Thymus (tissue), 11 donors: ENCODE data around the gene NOL4L. TPM values are rescaled to one million over a fixed set of nuclear protein-coding genes. Genes with fewer than 3 reads are reported as not detected.
"Not testable (repeated sequence)": the region's sequence is repeated elsewhere in the genome, so short reads cannot be mapped to it uniquely, and the experiment has no call there.

ENCODE experiments used
- DNase-seq, 9 donors: peaks; one replicate each; pipeline ENCODE4 v3.0.0-alpha.2; 2013; ENCODE audit warnings: low spot score in 9 of 9, low read depth in 6 of 9, missing footprints in 1 of 9
- H3K27ac ChIP-seq, 2 donors: one replicate each; pipeline ENCODE4 v1.5.1; 2013; ENCODE audit warnings: control low read depth in 1 of 2, low read depth in 1 of 2, low read length in 1 of 2, mild to moderate bottlenecking in 1 of 2, moderate library complexity in 1 of 2
- H3K27me3 ChIP-seq, 2 donors: one replicate each; pipeline ENCODE4 v1.5.1; 2013; ENCODE audit warnings: low read length in 1 of 2; ENCODE audit not compliant: control insufficient read depth in 2 of 2, insufficient read depth in 1 of 2
- H3K36me3 ChIP-seq, 2 donors: one replicate each; pipeline ENCODE4 v1.5.1; 2013; ENCODE audit warnings: low read length in 1 of 2, mild to moderate bottlenecking in 1 of 2, moderate library complexity in 1 of 2; ENCODE audit not compliant: control insufficient read depth in 2 of 2, insufficient read depth in 2 of 2
- H3K4me1 ChIP-seq, 2 donors: one replicate each; pipeline ENCODE4 v1.5.1; 2013; ENCODE audit warnings: low read length in 2 of 2; ENCODE audit not compliant: control insufficient read depth in 2 of 2, insufficient read depth in 2 of 2
- H3K4me3 ChIP-seq, 2 donors: one replicate each; pipeline ENCODE4 v1.5.1; 2013; ENCODE audit warnings: low read length in 2 of 2, control low read depth in 1 of 2, mild to moderate bottlenecking in 1 of 2
- H3K9me3 ChIP-seq, 2 donors: one replicate each; pipeline ENCODE4 v1.5.1; 2013; ENCODE audit warnings: low read length in 1 of 2, mild to moderate bottlenecking in 1 of 2; ENCODE audit not compliant: control insufficient read depth in 2 of 2, insufficient read depth in 1 of 2
- WGBS: extraction: QIAGEN DNeasy Blood & Tissue Kit; methylation state at CpG from one replicate; pipeline ENCODE4 v1.1.7; 2013; 5-methylcytosine and 5-hydroxymethylcytosine counted together
- polyA plus RNA-seq: library from polyadenylated mRNA; stranded (reverse); fragments of 200-250 nt; gene quantifications from one replicate; pipeline ENCODE4 v1.2.3, GENCODE V29; 2013
- total RNA-seq: library from RNA; stranded (reverse); fragments of 120-200 nt; gene quantifications from one replicate; pipeline ENCODE4 v1.2.4, GENCODE V29; 2013
- donor health status: healthy.

The NOL4L gene
- total and polyA plus RNA-seq, 2 donors: 12.4 to 14.1 TPM

- WGBS: 97% methylated on average over 11 of the region's 11 CpGs
- Histone ChIP-seq H3K9me3 (peaks cover 0 to 1% of the 10 kb centered on the region in 2 donors), H3K4me1 (peaks cover 0 to 10% of the 10 kb centered on the region in 2 donors), H3K36me3 (no peaks in the 10 kb centered on the region), H3K27ac (no peak overlapping the region), H3K4me3 (no peak overlapping the region), H3K27me3 (peaks cover 2 to 16% of the 10 kb centered on the region in 2 donors)
- DNase-seq: no peak
These were observed 17.1 kb upstream of the NOL4L start for GRCh38 chr20:32602273-32602672.

- Histone ChIP-seq H3K9me3 (peaks cover 0 to 1% of the 10 kb centered on the region in 2 donors), H3K27me3 (peaks cover 0 to 7% of the 10 kb centered on the region in 2 donors), H3K36me3 (no peaks in the 10 kb centered on the region), H3K4me3 (no peak overlapping the region), H3K4me1 (peaks cover 0 to 10% of the 10 kb centered on the region in 2 donors), H3K27ac (no peak overlapping the region)
- WGBS: 97% methylated on average over 7 of the region's 7 CpGs
- DNase-seq: no peak
These were observed 15.6 kb upstream of the NOL4L start for GRCh38 chr20:32600681-32601237.

DNA sequence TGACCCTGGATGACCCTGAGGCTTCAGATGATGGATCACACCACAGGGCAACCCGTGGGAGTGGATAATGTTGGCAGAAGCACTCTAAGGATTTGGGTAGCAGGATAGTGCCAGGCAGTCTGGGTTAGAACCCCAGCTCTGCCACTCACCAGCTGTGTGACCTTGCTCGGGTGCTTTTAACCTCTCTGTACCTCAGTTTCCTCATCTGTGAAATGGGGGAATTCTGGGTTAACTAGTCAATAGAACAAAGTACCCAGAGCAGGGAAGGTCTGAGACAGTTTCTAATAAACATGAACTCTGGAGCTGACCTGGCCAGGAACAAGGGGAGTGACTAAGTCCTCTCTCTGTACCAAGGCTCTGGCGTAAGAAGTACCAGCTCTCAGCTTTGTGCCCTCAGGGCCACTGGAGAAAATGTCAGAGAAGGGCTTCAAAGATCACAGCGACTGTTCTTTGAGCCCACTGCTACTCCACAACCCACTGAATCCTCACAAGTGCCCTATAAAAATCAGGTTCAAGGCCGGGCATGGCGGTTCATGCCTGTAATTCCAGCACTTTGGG, 14.7 kb upstream of the NOL4L start:
- 96% methylated on average over 6 of the region's 6 CpGs for WGBS
- Histone ChIP-seq H3K9me3 (peaks cover 0 to 1% of the 10 kb centered on the region in 2 donors), H3K27ac (no peak overlapping the region), H3K4me1 (peaks cover 0 to 4% of the 10 kb centered on the region in 2 donors), H3K27me3 (no peaks in the 10 kb centered on the region), H3K36me3 (no peaks in the 10 kb centered on the region), H3K4me3 (no peak overlapping the region)
- no peak for DNase-seq

DNA sequence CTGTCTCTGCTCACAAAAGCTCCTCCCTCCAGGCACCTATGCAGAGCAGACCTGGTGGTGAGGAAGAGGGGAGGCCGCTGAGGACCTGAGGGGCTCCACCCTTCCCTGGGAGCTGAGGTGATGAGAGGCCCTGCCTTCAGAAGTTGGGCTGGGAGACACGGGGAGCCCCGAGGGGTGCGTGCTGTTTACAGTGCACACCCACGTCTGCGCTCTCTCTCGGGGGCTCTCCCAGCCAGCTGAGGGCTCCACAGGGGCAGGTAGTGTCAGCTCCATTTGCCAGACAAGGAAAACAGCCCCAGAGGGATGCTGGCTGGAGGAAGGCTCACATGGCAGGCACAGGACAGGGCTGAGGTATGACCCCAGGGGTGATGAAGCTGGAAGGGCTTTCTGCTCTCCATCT, 13.5 kb upstream of the NOL4L start:
- WGBS: 95% methylated on average over 7 of the region's 7 CpGs

DNA sequence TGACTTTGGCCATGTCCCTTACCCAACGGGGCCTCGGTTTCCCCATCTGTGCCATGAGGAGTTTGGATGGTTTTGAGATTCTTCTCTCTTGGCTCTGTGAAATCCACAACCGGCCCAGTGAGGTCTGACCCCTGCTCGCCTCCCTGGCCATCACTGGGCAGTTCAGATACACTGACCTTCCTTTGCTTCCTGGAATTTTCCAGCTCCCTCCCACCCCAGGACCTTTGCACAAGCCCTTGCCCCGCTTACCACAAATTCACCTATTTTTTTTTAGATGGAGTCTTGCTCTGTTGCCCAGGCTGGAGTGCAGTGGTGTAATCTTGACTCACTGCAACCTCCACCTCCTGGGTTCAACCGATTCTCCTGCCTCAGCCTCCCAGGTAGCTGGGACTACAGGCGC, 12.6 kb upstream of the NOL4L start:
- DNase-seq: no peak
- Histone ChIP-seq H3K27ac (no peak overlapping the region), H3K4me1 (no peaks in the 10 kb centered on the region), H3K27me3 (no peaks in the 10 kb centered on the region), H3K4me3 (no peak overlapping the region), H3K9me3 (peaks cover 0 to 2% of the 10 kb centered on the region in 2 donors), H3K36me3 (no peaks in the 10 kb centered on the region)
- 86% methylated on average over 7 of the region's 7 CpGs for WGBS

More for the DNA sequence above, 13.5 kb upstream of the NOL4L start:
- Histone ChIP-seq H3K4me3 (no peak overlapping the region), H3K36me3 (no peaks in the 10 kb centered on the region), H3K27me3 (no peaks in the 10 kb centered on the region), H3K27ac (no peak overlapping the region), H3K4me1 (no peaks in the 10 kb centered on the region), H3K9me3 (peaks cover 0 to 2% of the 10 kb centered on the region in 2 donors)
- DNase-seq: no peak

- H3K9me3 ChIP-seq: peaks cover 0 to 1% of the 10 kb centered on the region in 2 donors
- no peaks in the 10 kb centered on the region for H3K36me3 ChIP-seq
- no peak overlapping the region for H3K4me3 ChIP-seq
- no peaks in the 10 kb centered on the region for H3K4me1 ChIP-seq
- no peaks in the 10 kb centered on the region for H3K27me3 ChIP-seq
- WGBS: 79% methylated on average over 2 of the region's 2 CpGs
- DNase-seq: no peak
- H3K27ac ChIP-seq: no peak overlapping the region
These were observed 11.6 kb upstream of the NOL4L start for GRCh38 chr20:32596681-32597252.

- no peak for DNase-seq
- WGBS: 97% methylated on average over 4 of the region's 4 CpGs
- Histone ChIP-seq H3K36me3 (no peaks in the 10 kb centered on the region), H3K27me3 (no peaks in the 10 kb centered on the region), H3K27ac (no peak overlapping the region), H3K9me3 (peaks cover 0 to 1% of the 10 kb centered on the region in 2 donors), H3K4me1 (no peaks in the 10 kb centered on the region), H3K4me3 (no peak overlapping the region)
These were observed 10.0 kb upstream of the NOL4L start for GRCh38 chr20:32595143-32595542.

GRCh38 chr20:32594669-32595068, 9.5 kb upstream of the NOL4L start:
- not testable (repeated sequence) for H3K4me1 ChIP-seq, H3K4me3 ChIP-seq, H3K9me3 ChIP-seq, H3K27ac ChIP-seq, DNase-seq, H3K36me3 ChIP-seq, H3K27me3 ChIP-seq
- 98% methylated on average over 5 of the region's 5 CpGs for WGBS

GRCh38 chr20:32594204-32594603, 9.1 kb upstream of the NOL4L start:
- Histone ChIP-seq H3K9me3 (peaks cover 0 to 1% of the 10 kb centered on the region in 2 donors), H3K4me1 (no peaks in the 10 kb centered on the region), H3K4me3 (no peak overlapping the region), H3K27ac (peak overlapping the region in 1 of 2 donors; percentile 11), H3K36me3 (no peaks in the 10 kb centered on the region), H3K27me3 (no peaks in the 10 kb centered on the region)
- 90% methylated on average over 5 of the region's 5 CpGs for WGBS
- no peak for DNase-seq
